GM21447 (cell line): ENCODE data around the gene U2SURP.
A peak's percentile ranks its signal among the peaks of the same experiment; 100 is the strongest.
"Not testable (repeated sequence)": the region's sequence is repeated elsewhere in the genome, so short reads cannot be mapped to it uniquely, and the experiment has no call there.

Experiments used
- ATAC-seq: cut with Tn5 transposase; IDR thresholded peaks from one replicate; pipeline ENCODE4 v1.9.1; 2021; ENCODE audit not compliant: unreplicated experiment

Gene U2SURP

DNA sequence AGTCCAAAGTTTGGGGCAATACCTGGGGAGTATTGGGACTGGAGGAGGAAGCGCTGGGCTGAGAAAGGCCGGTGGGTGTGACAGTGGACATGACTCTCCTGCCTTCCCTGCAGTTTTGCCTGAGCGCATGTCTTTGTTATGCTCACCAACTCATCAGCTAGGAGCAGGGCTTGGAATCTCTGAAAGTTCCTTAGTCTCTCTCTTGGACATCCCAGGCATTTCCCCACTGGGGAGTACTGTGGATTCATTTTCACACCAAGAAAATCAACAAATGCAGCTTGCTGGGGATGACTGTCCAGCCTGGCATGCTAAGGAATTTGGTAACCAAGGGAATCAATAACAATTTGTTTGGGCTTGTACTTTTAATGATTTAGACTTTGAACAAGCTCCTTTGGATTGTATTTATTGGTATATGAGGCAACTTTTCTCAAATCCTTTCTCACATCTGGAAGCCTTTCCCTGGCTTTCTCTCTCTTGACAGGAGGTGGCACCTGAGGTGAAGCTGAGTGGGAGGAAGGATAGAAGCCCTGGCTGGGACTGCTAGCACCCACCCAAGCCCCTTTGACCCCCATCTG lies 69.7 kb downstream of the U2SURP start:
- ATAC-seq: no peak

DNA sequence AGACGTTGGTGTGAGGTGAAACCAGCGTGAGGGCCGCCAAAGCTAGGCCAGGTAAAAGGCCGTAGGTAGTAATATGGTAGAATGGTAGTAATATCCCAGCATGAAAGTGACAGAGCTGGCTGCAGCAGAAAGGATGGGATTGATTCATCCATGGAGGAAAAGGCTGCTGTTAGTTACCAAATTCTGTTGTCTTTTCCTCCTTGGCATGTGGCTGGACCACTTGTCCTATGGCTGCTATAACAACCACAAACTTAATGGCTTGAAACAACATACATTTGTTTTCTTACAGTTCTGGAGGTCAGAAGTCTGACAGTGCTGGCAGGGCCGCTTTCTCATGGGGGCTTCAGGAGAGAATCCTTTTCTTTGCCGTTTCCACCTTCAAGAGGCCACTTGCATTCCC lies 70.4 kb downstream of the U2SURP start:
- ATAC-seq: no peak

GRCh38 chr3:143072298-143073020 lies 71.1 kb downstream of the U2SURP start:
- not testable (repeated sequence) for ATAC-seq

- ATAC-seq: not testable (repeated sequence)
These were observed 72.2 kb downstream of the U2SURP start for GRCh38 chr3:143073541-143073940.

GRCh38 chr3:143073983-143074382 lies 72.6 kb downstream of the U2SURP start:
- ATAC-seq: not testable (repeated sequence)

DNA sequence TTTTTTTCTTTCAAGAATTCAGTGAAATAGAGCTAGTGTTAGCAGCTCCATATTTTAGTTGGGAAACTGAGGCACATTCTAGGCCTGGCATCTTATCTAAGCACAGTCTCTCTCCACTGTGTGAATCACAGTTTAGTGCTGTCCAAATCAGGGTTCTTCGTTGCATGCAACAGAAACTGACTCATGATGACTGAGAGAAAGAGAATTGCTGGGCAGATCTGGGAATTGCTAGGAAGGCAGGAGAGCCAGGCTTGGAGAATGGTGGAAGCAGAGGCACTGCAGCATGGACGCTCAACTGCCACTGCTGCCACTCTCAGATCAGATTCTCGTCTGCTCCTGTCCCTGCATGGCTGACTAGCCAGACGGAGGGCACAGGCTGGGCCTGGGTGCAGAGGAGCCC lies 77.5 kb downstream of the U2SURP start:
- ATAC-seq: no peak

DNA sequence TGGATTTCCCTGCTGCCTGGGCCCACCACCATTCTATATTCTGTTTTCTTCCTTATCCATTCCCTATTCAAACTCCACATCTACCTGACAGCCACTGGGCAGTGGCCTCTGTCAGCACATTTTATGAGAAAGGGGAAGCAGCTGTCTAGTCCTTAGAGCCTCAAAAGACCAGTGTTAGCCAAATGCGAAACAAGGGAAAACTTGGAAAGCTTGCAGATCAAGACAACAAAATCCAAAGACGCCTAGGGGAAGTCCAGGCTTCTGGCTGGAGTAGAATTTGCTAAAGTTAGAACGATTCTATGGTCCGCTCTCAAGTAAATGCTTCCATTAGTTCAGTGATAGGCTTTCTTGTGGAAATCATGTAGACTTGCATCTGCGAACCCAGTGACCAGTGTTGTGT lies 78.8 kb downstream of the U2SURP start:
- no peak for ATAC-seq

GRCh38 chr3:143081365-143081764 lies 80.0 kb downstream of the U2SURP start:
- no peak for ATAC-seq

GRCh38 chr3:143081844-143082778 lies 80.7 kb downstream of the U2SURP start:
- peak; percentile 82 for ATAC-seq

- ATAC-seq: no peak
These were observed 82.4 kb downstream of the U2SURP start for GRCh38 chr3:143083781-143084180.

DNA sequence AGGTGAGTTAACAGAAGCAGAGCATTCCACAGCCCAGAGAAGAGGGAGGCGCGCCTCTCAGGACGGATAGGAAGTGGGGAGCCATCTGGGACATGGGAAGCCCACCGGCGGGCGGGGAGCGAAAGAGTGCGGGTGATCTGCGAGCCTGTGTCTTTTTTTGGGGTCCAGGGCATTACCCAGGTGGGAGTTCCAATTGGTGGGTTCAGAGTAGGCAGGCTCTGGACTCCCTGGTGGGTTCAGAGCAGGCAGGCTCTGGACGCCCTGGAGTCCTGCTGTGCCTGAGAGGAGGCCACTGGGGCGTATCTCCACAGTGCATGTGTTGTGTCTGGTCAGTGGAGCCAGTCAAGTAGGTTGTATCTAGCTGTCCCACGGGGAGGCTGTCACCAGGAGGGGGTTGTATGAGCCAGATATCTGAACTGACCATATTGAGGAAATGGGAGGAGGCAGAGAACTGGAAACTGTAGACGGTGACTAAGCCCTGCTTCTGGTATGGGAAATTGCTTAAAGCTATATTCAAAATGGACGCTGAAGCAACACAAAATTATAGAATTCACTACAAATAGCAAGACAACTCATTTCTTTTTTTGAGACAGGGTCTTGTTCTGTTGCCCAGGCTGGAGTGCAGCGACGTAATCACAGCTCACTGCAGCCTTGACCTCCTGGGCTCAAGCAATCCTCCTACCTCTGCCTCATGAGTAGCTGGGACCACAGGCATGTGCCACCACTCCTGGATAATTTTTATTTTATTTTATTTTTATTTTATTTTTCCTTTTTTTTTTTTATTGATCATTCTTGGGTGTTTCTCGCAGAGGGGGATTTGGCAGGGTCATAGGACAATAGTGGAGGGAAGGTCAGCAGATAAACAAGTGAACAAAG lies 83.7 kb downstream of the U2SURP start:
- peak; percentile 55 for ATAC-seq

- ATAC-seq: no peak
These were observed 87.5 kb downstream of the U2SURP start for GRCh38 chr3:143088835-143089234.

GRCh38 chr3:143089965-143090364 lies 88.6 kb downstream of the U2SURP start:
- no peak for ATAC-seq

GRCh38 chr3:143090486-143090885 lies 89.1 kb downstream of the U2SURP start:
- ATAC-seq: no peak

GRCh38 chr3:143090976-143091837 lies 89.8 kb downstream of the U2SURP start:
- no peak for ATAC-seq

GRCh38 chr3:143092191-143092590 lies 90.8 kb downstream of the U2SURP start:
- ATAC-seq: no peak

GRCh38 chr3:143095813-143096212 lies 94.4 kb downstream of the U2SURP start:
- ATAC-seq: no peak

DNA sequence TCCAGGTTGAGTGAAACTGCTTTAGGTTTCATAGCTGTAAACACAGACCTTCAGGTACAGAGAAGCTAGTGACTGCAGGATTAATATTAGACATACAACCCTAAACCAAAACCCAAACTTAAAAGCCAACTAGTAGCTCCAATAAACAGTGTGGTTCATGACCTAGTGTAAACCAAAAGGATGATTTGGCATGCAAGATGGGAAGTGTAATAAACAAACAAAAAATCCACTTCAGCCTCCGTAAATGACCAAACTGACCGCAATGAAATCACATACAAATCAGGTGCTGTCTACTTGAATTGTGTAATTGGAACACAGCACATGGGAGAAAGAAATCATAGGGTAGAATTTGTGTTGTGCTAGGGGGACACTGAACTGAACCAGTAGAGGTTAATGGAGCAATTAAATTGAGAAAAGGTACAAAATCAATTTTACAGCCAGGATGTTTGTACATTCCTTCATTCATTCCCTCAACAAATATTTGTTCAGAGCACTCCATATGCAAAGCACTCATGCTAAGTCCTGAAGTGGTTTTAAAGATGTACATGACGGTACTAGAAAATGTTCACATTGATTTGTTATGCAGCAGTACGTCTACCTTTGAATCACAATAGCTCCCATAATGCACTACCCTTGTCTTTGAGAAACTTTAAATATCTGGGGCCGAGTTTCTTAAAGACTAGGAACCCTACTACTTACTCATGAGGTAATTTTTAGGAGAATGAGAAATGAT lies 96.8 kb downstream of the U2SURP start:
- ATAC-seq: no peak

DNA sequence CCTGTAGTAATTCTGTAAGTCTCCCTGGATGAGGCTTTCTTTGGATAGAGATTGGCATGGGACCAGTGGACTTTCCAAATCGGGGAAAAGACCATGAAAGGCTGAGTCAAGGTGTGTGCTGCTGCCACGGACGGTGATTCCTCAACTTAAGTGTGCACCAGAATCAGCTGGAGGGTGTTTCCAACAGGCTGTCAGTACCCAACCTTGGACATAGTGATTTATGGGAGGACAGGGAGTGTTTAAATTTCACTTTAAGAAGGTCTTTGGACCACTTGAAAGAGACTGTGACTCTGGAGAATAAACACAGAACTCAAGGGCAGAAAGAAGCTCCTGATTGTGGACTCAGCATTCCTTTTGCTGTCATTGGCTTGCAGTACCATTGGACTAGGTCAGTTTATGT lies 97.8 kb downstream of the U2SURP start:
- no peak for ATAC-seq
